SU-DHL-6 (cell line): ENCODE results near the gene ADK.

Experiments
- H2AFZ ChIP-seq: fragments of 200-600 bp; sonication (generic); 2 replicates; pipeline ENCODE4 v1.6.1; 2014; ENCODE audit warnings: low read depth, mild to moderate bottlenecking, moderate library complexity, mixed read lengths, antibody characterized with exemption, low read length; ENCODE audit not compliant: severe bottlenecking
- H3F3A ChIP-seq: fragments of 200-600 bp; shearing (Covaris generic); 2 replicates; pipeline ENCODE4 v1.6.0; 2016; ENCODE audit warnings: antibody characterized with exemption, mild to moderate bottlenecking; ENCODE audit not compliant: insufficient read depth
- H3K27ac ChIP-seq: fragments of 200-600 bp; sonication (generic); 2 replicates; pipeline ENCODE4 v1.5.1; 2016; ENCODE audit warnings: low read depth, mild to moderate bottlenecking, low read length, moderate library complexity, mixed read lengths
- H3K27me3 ChIP-seq: fragments of 200-600 bp; sonication (generic), shearing (Covaris generic); 2 replicates; pipeline ENCODE4 v1.6.0; 2014; ENCODE audit warnings: mild to moderate bottlenecking, low read length
- H3K36me3 ChIP-seq: fragments of 200-600 bp; sonication (generic); 2 replicates; pipeline ENCODE4 v1.6.1; 2014; ENCODE audit warnings: mild to moderate bottlenecking, low read length, mixed read lengths
- H3K4me2 ChIP-seq: fragments of 300-600, 200-600 bp; shearing (Covaris generic), sonication (generic); 2 replicates; pipeline ENCODE4 v1.6.0; 2014; ENCODE audit warnings: low read length, low read depth, mild to moderate bottlenecking; ENCODE audit not compliant: poor library complexity, severe bottlenecking
- H3K4me3 ChIP-seq: fragments of 200-600 bp; sonication (generic); 2 replicates; pipeline ENCODE4 v1.5.1; 2014; ENCODE audit warnings: antibody characterized with exemption, low read length, mild to moderate bottlenecking, mixed read lengths; ENCODE audit not compliant: insufficient read depth, poor library complexity, severe bottlenecking
- H3K79me2 ChIP-seq: fragments of 200-600 bp; sonication (generic); 2 replicates; pipeline ENCODE4 v1.6.1; 2014; ENCODE audit warnings: mild to moderate bottlenecking, low read length, moderate library complexity; ENCODE audit not compliant: insufficient read depth
- H3K9ac ChIP-seq: fragments of 200-600 bp; sonication (generic); 2 replicates; pipeline ENCODE4 v1.7.0; 2014; ENCODE audit warnings: mild to moderate bottlenecking, low read length
- H3K9me2 ChIP-seq: fragments of 200-600 bp; sonication (generic); replicated peaks from 2 replicates; pipeline ENCODE4 v1.6.1; 2014; ENCODE audit warnings: low read length; ENCODE audit not compliant: insufficient read depth
- H3K9me3 ChIP-seq: fragments of 200-600 bp; sonication (generic); 2 replicates; pipeline ENCODE4 v1.6.1; 2014; ENCODE audit warnings: low read length, mixed read lengths; ENCODE audit not compliant: insufficient read depth
- H4K20me1 ChIP-seq: fragments of 200-600 bp; sonication (generic); 2 replicates; pipeline ENCODE4 v1.6.1; 2014; ENCODE audit warnings: low read depth, mild to moderate bottlenecking, antibody characterized with exemption, low read length, moderate library complexity, mixed read lengths
- CTCF ChIP-seq: fragments of 200-600 bp; sonication (generic); IDR thresholded peaks from one replicate; pipeline ENCODE4 v1.5.1; 2017; ENCODE audit warnings: antibody characterized with exemption, mild to moderate bottlenecking, low read length, moderate library complexity; ENCODE audit not compliant: insufficient read depth, poor library complexity, severe bottlenecking
- EZH2phosphoT487 ChIP-seq: fragments of 200-600 bp; sonication (generic), shearing (Covaris generic); conservative IDR thresholded peaks from 2 replicates; pipeline ENCODE4 v1.6.1; 2018; ENCODE audit warnings: mild to moderate bottlenecking, antibody characterized with exemption, low read length, moderate library complexity, mixed read lengths

ADK gene

GRCh38 chr10:74500026-74500704 is 349.1 kb downstream of the ADK start:
- Histone ChIP-seq H3K9me3 (no peaks in the 10 kb centered on the region), H3K79me2 (no peaks in the 10 kb centered on the region), H3K27ac (no peak overlapping the region), H4K20me1 (no peaks in the 10 kb centered on the region), H3F3A (no peaks in the 10 kb centered on the region), H3K9ac (no peak overlapping the region), H3K9me2 (no peaks in the 10 kb centered on the region), H2AFZ (no peak overlapping the region), H3K4me3 (no peak overlapping the region), H3K27me3 (no peaks in the 10 kb centered on the region), H3K4me2 (no peak overlapping the region), H3K36me3 (no peaks in the 10 kb centered on the region)
- TF ChIP-seq EZH2phosphoT487 (no peak), CTCF (no peak)

GRCh38 chr10:74500816-74501215 is 349.8 kb downstream of the ADK start:
- Histone ChIP-seq H3K27ac (no peak overlapping the region), H3K9ac (no peak overlapping the region), H3K79me2 (no peaks in the 10 kb centered on the region), H3K27me3 (no peaks in the 10 kb centered on the region), H3K9me3 (no peaks in the 10 kb centered on the region), H3F3A (no peaks in the 10 kb centered on the region), H4K20me1 (no peaks in the 10 kb centered on the region), H3K36me3 (no peaks in the 10 kb centered on the region), H3K4me2 (no peak overlapping the region), H2AFZ (no peak overlapping the region), H3K9me2 (no peaks in the 10 kb centered on the region), H3K4me3 (no peak overlapping the region)
- TF ChIP-seq EZH2phosphoT487 (no peak), CTCF (no peak)

- Histone ChIP-seq H3K4me3 (no peak overlapping the region), H3K27ac (no peak overlapping the region), H3K4me2 (no peak overlapping the region), H3K9me2 (no peaks in the 10 kb centered on the region), H3K9ac (no peak overlapping the region), H3K27me3 (no peaks in the 10 kb centered on the region), H4K20me1 (no peaks in the 10 kb centered on the region), H3K9me3 (no peaks in the 10 kb centered on the region), H3F3A (no peaks in the 10 kb centered on the region), H2AFZ (no peak overlapping the region), H3K36me3 (no peaks in the 10 kb centered on the region), H3K79me2 (no peaks in the 10 kb centered on the region)
- TF ChIP-seq EZH2phosphoT487 (no peak), CTCF (no peak)
Measured at GRCh38 chr10:74502963-74503608, 352.1 kb downstream of the ADK start.
